Common myeloid progenitor, CD34-positive (primary cell): ENCODE measurements around the gene MBD3L1.

Experiments
- CTCF ChIA-PET: fragments of 350-600 bp; sonication (Branson Sonifier 250); formaldehyde crosslinking; loops from one replicate; lab custom pipeline; 2021; ENCODE audit warnings: antibody characterized with exemption; lab: Charles Lee
- POLR2A ChIA-PET: fragments of 350-600 bp; sonication (Branson Sonifier 250); formaldehyde crosslinking; loops from one replicate; lab custom pipeline; 2021; ENCODE audit warnings: antibody characterized with exemption; lab: Charles Lee
- DNase-seq, 3 donors: peaks; one replicate each; pipeline versions ENCODE4 v3.0.0 to v3.0.0-alpha.2; 2013
- H3K27ac ChIP-seq, 2 experiments: 1 replicate in 1 of 2; 2 replicates in 1 of 2; pipeline ENCODE4 v1.7.0; 2013; ENCODE audit warnings: inconsistent platforms in 2 of 2, low read length in 2 of 2, mild to moderate bottlenecking in 2 of 2, low read depth in 1 of 2, moderate library complexity in 1 of 2; ENCODE audit not compliant: severe bottlenecking in 2 of 2, insufficient read depth in 1 of 2, poor library complexity in 1 of 2
- H3K27me3 ChIP-seq, 5 experiments: replicated peaks in 2 of 5; 1 replicate in 3 of 5; 2 replicates in 2 of 5; pipeline versions ENCODE4 v1.6.1 to v1.7.0; 2013; ENCODE audit warnings: low read length in 4 of 5, mild to moderate bottlenecking in 2 of 5, moderate library complexity in 2 of 5, inconsistent platforms in 1 of 5; ENCODE audit not compliant: insufficient read depth in 5 of 5, control insufficient read depth in 4 of 5
- H3K36me3 ChIP-seq, 4 experiments: 1 replicate in 2 of 4; 2 replicates in 2 of 4; pipeline versions ENCODE4 v1.6.1 to v1.7.0; 2013; ENCODE audit warnings: low read length in 3 of 4, control low read depth in 1 of 4, mild to moderate bottlenecking in 1 of 4; ENCODE audit not compliant: control insufficient read depth in 4 of 4, insufficient read depth in 4 of 4
- H3K4me1 ChIP-seq, 4 experiments: 1 replicate in 3 of 4; 2 replicates in 1 of 4; pipeline versions ENCODE4 v1.6.1 to v1.7.1; 2013; ENCODE audit warnings: low read length in 3 of 4, mild to moderate bottlenecking in 3 of 4, control low read depth in 1 of 4, inconsistent platforms in 1 of 4, moderate library complexity in 1 of 4; ENCODE audit not compliant: control insufficient read depth in 4 of 4, insufficient read depth in 4 of 4; ENCODE audit errors: control extremely low read depth in 1 of 4
- H3K4me3 ChIP-seq, 7 experiments: 1 replicate in 4 of 7; 2 replicates in 3 of 7; pipeline versions ENCODE4 v1.5.1 to v1.7.0; 2013; ENCODE audit warnings: mild to moderate bottlenecking in 7 of 7, low read length in 6 of 7, moderate library complexity in 6 of 7, inconsistent platforms in 2 of 7, low read depth in 2 of 7, control low read depth in 1 of 7; ENCODE audit not compliant: insufficient read depth in 4 of 7, control insufficient read depth in 1 of 7; ENCODE audit errors: extremely low read depth in 1 of 7
- H3K9me3 ChIP-seq, 5 experiments: 1 replicate in 4 of 5; 2 replicates in 1 of 5; pipeline versions ENCODE4 v1.6.1 to v1.7.1; 2013; ENCODE audit warnings: low read length in 4 of 5, mild to moderate bottlenecking in 2 of 5, inconsistent platforms in 1 of 5, low read depth in 1 of 5, moderate library complexity in 1 of 5; ENCODE audit not compliant: control insufficient read depth in 4 of 5, insufficient read depth in 2 of 5; ENCODE audit errors: control extremely low read depth in 1 of 5
- WGBS: methylation state at CpG from one replicate; pipeline ENCODE4 v1.1.5; 2013; ENCODE audit not compliant: insufficient coverage; 5-methylcytosine and 5-hydroxymethylcytosine counted together

The MBD3L1 gene

DNA sequence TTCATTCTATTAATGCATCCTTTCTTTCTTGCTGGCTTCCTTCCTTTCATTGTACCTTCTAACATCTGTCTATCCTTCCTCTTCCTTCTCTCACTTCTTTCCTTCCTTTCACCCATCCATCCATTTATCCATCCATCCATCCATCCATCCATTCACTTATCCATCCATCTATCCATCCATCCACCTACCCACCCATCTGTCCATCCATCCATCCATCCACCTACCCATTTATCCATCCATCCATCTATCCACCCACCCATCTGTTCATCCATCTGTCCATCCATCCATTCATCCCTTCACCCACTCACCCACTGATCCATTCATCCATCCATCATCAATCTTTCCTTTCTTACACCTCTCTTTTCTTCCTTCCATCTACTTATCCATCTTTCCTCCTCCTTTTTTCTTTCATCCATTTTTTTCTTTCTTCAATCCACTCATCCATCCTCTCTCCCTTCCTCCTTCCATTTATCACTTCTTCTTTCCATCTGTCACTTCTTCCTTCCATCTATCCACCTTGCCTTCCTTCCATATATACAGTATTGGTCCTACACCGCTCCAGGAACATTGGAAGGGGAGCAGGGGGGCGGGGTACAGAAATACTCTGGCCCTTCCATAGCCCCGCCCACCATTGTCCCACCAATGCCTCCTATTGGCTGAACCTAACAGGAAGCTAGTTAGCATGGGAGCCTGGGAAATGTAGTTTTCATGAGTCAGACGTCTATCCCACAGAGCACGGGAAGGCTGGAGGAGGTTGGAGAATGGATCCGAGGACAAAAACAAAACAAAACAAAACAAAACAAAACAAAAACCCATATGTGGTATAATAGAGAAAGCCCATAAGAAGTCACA, 45.9 kb downstream of the MBD3L1 start:
- CTCF ChIA-PET = no interaction called here
- WGBS = no CpG with 5 or more reads among the region's 6 CpGs

GRCh38 chr19:8880868-8881488, 48.8 kb downstream of the MBD3L1 start:
- H3K27ac ChIP-seq = no peak overlapping the region
- peaks cover 0 to 11% (median 3%) of the 10 kb centered on the region in 5 experiments for H3K9me3 ChIP-seq
- POLR2A ChIA-PET = no interaction called here
- WGBS = 79% methylated on average over 2 of the region's 2 CpGs
- no peak for DNase-seq
- H3K4me1 ChIP-seq = no peaks in the 10 kb centered on the region
- H3K4me3 ChIP-seq = no peak overlapping the region
- H3K27me3 ChIP-seq = no peaks in the 10 kb centered on the region
- CTCF ChIA-PET = no interaction called here
- no peaks in the 10 kb centered on the region for H3K36me3 ChIP-seq

More for the DNA sequence above, 45.9 kb downstream of the MBD3L1 start:
- DNase-seq = no peak
- no peaks in the 10 kb centered on the region for H3K36me3 ChIP-seq
- POLR2A ChIA-PET = no interaction called here
- no peak overlapping the region for H3K4me3 ChIP-seq
- no peaks in the 10 kb centered on the region for H3K27me3 ChIP-seq
- no peak overlapping the region for H3K27ac ChIP-seq
- no peaks in the 10 kb centered on the region for H3K4me1 ChIP-seq
- peaks cover 0 to 11% (median 3%) of the 10 kb centered on the region in 5 experiments for H3K9me3 ChIP-seq

GRCh38 chr19:8881512-8881911, 49.3 kb downstream of the MBD3L1 start:
- Histone ChIP-seq H3K27ac (no peak overlapping the region), H3K4me1 (no peaks in the 10 kb centered on the region), H3K9me3 (peaks cover 0 to 11% (median 3%) of the 10 kb centered on the region in 5 experiments), H3K4me3 (no peak overlapping the region), H3K36me3 (no peaks in the 10 kb centered on the region), H3K27me3 (no peaks in the 10 kb centered on the region)
- ChIA-PET CTCF (interaction anchor here (0.6 kb wide), 1 partner anchor 278 kb away, joined by 3 read pairs; no protein-coding TSS in a partner anchor), POLR2A (no interaction called here)
- DNase-seq = no peak

GRCh38 chr19:8884416-8884815, 52.2 kb downstream of the MBD3L1 start:
- no peak overlapping the region for H3K4me3 ChIP-seq
- no peak for DNase-seq
- no peak overlapping the region for H3K27ac ChIP-seq
- no peaks in the 10 kb centered on the region for H3K4me1 ChIP-seq
- H3K9me3 ChIP-seq = peaks cover 0 to 9% (median 3%) of the 10 kb centered on the region in 5 experiments
- H3K27me3 ChIP-seq = no peaks in the 10 kb centered on the region
- POLR2A ChIA-PET = no interaction called here
- CTCF ChIA-PET = no interaction called here
- H3K36me3 ChIP-seq = no peaks in the 10 kb centered on the region

DNA sequence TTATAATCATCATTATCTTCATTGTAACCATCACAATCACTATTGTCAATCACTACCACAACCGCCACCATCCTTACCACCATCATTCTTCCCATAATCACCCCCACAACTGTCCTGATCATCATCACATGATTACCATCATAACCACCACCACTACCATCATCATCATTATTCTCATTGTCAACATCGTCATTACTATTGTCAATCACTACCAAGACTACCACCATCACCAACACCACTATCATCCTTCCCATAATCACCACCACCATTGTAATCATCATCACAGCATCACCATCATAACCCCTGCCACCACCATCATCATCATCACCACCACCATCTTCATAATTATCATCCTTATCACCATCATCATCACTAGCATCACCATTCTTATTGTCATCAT, 55.2 kb downstream of the MBD3L1 start:
- no peak for DNase-seq
- H3K27ac ChIP-seq = no peak overlapping the region
- WGBS = 75% methylated on average over 2 of the region's 2 CpGs
- H3K27me3 ChIP-seq = peaks cover 0 to 3% (median 0%) of the 10 kb centered on the region in 5 experiments
- CTCF ChIA-PET = no interaction called here
- POLR2A ChIA-PET = no interaction called here
- H3K9me3 ChIP-seq = peaks cover 0 to 4% (median 0%) of the 10 kb centered on the region in 5 experiments
- no peak overlapping the region for H3K4me3 ChIP-seq
- H3K4me1 ChIP-seq = no peaks in the 10 kb centered on the region
- no peaks in the 10 kb centered on the region for H3K36me3 ChIP-seq

- Histone ChIP-seq H3K4me1 (no peaks in the 10 kb centered on the region), H3K27me3 (peaks cover 0 to 3% (median 0%) of the 10 kb centered on the region in 5 experiments), H3K27ac (no peak overlapping the region), H3K9me3 (peaks cover 0 to 4% (median 0%) of the 10 kb centered on the region in 5 experiments), H3K4me3 (no peak overlapping the region), H3K36me3 (no peaks in the 10 kb centered on the region)
- DNase-seq = no peak
- CTCF ChIA-PET = no interaction called here
- POLR2A ChIA-PET = no interaction called here
Measured at GRCh38 chr19:8890260-8890659, 58.1 kb downstream of the MBD3L1 start.
